H1 (cell line): ENCODE results near the gene CSRP1. TPM values are rescaled to one million over a fixed set of nuclear protein-coding genes. Genes with fewer than 3 reads are reported as not detected.
"Not testable (repeated sequence)": the region's sequence is repeated elsewhere in the genome, so short reads cannot be mapped to it uniquely, and the experiment has no call there.

Experiments used
- CTCF ChIA-PET: fragments of 300-600 bp; sonication (Branson Sonifier 250); formaldehyde crosslinking; loops from one replicate; lab custom pipeline; 2021; ENCODE audit not compliant: partially characterized antibody; lab: Charles Lee
- POLR2A ChIA-PET: fragments of 300-600 bp; sonication (Branson Sonifier 250); formaldehyde crosslinking; loops from one replicate; lab custom pipeline; 2021; ENCODE audit warnings: inconsistent platforms; ENCODE audit not compliant: partially characterized antibody; lab: Charles Lee
- DNase-seq, 2 experiments: peaks; one replicate each; pipeline versions ENCODE4 v3.0.0 to v3.0.0-alpha.2; 2010 to 2022; ENCODE audit warnings: low spot score in 2 of 2, low read depth in 1 of 2, mixed read lengths in 1 of 2
- FAIRE-seq: peaks from 2 replicates; lab custom pipeline; 2011; peaks lifted over from hg19 to GRCh38; lab: Jason Lieb, UNC
- H2AFZ ChIP-seq: 2 replicates; pipeline ENCODE4 v1.8.1; 2012; ENCODE audit warnings: low read length, inconsistent platforms
- H2AK5ac ChIP-seq: 2 replicates; pipeline ENCODE4 v1.6.1; 2013; ENCODE audit warnings: low read depth, low read length
- H2BK120ac ChIP-seq: replicated peaks from 2 replicates; pipeline ENCODE3; 2013; ENCODE audit warnings: low read depth, low read length, inconsistent platforms
- H2BK12ac ChIP-seq: 2 replicates; pipeline ENCODE4 v1.6.1; 2013; ENCODE audit warnings: low read depth, low read length
- H2BK15ac ChIP-seq: 2 replicates; pipeline ENCODE4 v1.6.1; 2013; ENCODE audit warnings: low read length
- H2BK20ac ChIP-seq: 2 replicates; pipeline ENCODE4 v1.6.1; 2013; ENCODE audit warnings: low read length
- H2BK5ac ChIP-seq: 2 replicates; pipeline ENCODE4 v1.6.1; 2013; ENCODE audit warnings: low read depth, low read length
- H3K14ac ChIP-seq: 2 replicates; pipeline ENCODE4 v1.6.1; 2013; ENCODE audit warnings: inconsistent platforms; ENCODE audit not compliant: insufficient read length
- H3K18ac ChIP-seq: 2 replicates; pipeline ENCODE4 v1.6.1; 2013; ENCODE audit warnings: low read length; ENCODE audit errors: extremely low read depth
- H3K23ac ChIP-seq: 2 replicates; pipeline ENCODE4 v1.6.1; 2013; ENCODE audit warnings: inconsistent platforms; ENCODE audit not compliant: insufficient read length
- H3K23me2 ChIP-seq: 2 replicates; pipeline ENCODE4 v1.6.1; 2013; ENCODE audit warnings: low read depth, low read length
- H3K27ac ChIP-seq: 2 replicates; pipeline ENCODE4 v1.6.1; 2011; ENCODE audit warnings: low read depth, low read length, inconsistent platforms
- H3K27me3 ChIP-seq, 4 experiments: replicated peaks in 1 of 4; 1 replicate in 1 of 4; 2 replicates in 3 of 4; pipeline versions ENCODE4 v1.6.1 to v1.8.1; 2011 to 2013; ENCODE audit warnings: low read length in 3 of 4, mild to moderate bottlenecking in 3 of 4, inconsistent platforms in 2 of 4, mixed read lengths in 2 of 4, moderate library complexity in 1 of 4; ENCODE audit not compliant: control insufficient read depth in 3 of 4, insufficient read depth in 3 of 4; ENCODE audit errors: extremely low read depth in 1 of 4
- H3K36me3 ChIP-seq, 4 experiments: 2 replicates each; pipeline versions ENCODE4 v1.6.1 to v1.8.1; 2011 to 2013; ENCODE audit warnings: mild to moderate bottlenecking in 4 of 4, low read length in 3 of 4, moderate library complexity in 2 of 4, control low read depth in 1 of 4, inconsistent platforms in 1 of 4; ENCODE audit not compliant: insufficient read depth in 4 of 4, control insufficient read depth in 2 of 4
- H3K4ac ChIP-seq: replicated peaks from 2 replicates; pipeline ENCODE3; 2013; ENCODE audit warnings: low read length, low read depth, mixed read lengths, inconsistent platforms; ENCODE audit not compliant: insufficient read length
- H3K4me1 ChIP-seq, 4 experiments: replicated peaks in 1 of 4; 1 replicate in 1 of 4; 2 replicates in 3 of 4; pipeline versions ENCODE4 v1.6.1 to v1.8.1; 2011 to 2013; ENCODE audit warnings: low read length in 3 of 4, inconsistent platforms in 2 of 4, mixed read lengths in 1 of 4; ENCODE audit not compliant: insufficient read depth in 4 of 4, control insufficient read depth in 3 of 4
- H3K4me2 ChIP-seq, 2 experiments: 2 replicates each; pipeline versions ENCODE4 v1.6.1 to v1.8.1; 2011 to 2013; ENCODE audit warnings: low read depth in 2 of 2, low read length in 2 of 2, control low read depth in 1 of 2, inconsistent platforms in 1 of 2, mild to moderate bottlenecking in 1 of 2; ENCODE audit not compliant: insufficient read depth in 1 of 2
- H3K4me3 ChIP-seq, 4 experiments: fragments of 200-600, 300-600 bp in 1 of 4; sonication (generic), shearing (Covaris generic), sonication (Bioruptor Twin) in 1 of 4; 2 replicates each; pipeline versions ENCODE4 v1.5.1 to v1.8.1; 2011 to 2016; ENCODE audit warnings: low read length in 4 of 4, low read depth in 3 of 4, control low read depth in 2 of 4, inconsistent platforms in 2 of 4, mild to moderate bottlenecking in 2 of 4, mixed read lengths in 1 of 4, moderate library complexity in 1 of 4; ENCODE audit not compliant: insufficient read depth in 2 of 4; ENCODE audit errors: extremely low read depth in 1 of 4
- H3K56ac ChIP-seq: replicated peaks from 2 replicates; pipeline ENCODE3; 2013; ENCODE audit warnings: low read depth, mild to moderate bottlenecking, mixed read lengths, low read length, inconsistent platforms; ENCODE audit not compliant: insufficient read length
- H3K79me1 ChIP-seq: 2 replicates; pipeline ENCODE4 v1.6.1; 2013; ENCODE audit warnings: low read depth, low read length, control low read depth
- H3K79me2 ChIP-seq, 2 experiments: 2 replicates each; pipeline versions ENCODE4 v1.6.1 to v1.8.1; 2012 to 2013; ENCODE audit warnings: low read length in 2 of 2, mild to moderate bottlenecking in 2 of 2, inconsistent platforms in 1 of 2; ENCODE audit not compliant: insufficient read depth in 2 of 2, control insufficient read depth in 1 of 2
- H3K9ac ChIP-seq, 4 experiments: replicated peaks in 1 of 4; 1 replicate in 1 of 4; 2 replicates in 3 of 4; pipeline versions ENCODE4 v1.6.1 to v1.8.1; 2011 to 2013; ENCODE audit warnings: low read depth in 3 of 4, low read length in 3 of 4, control low read depth in 2 of 4, mild to moderate bottlenecking in 2 of 4, moderate library complexity in 2 of 4, inconsistent platforms in 1 of 4; ENCODE audit errors: extremely low read depth in 1 of 4
- H3K9me3 ChIP-seq, 2 experiments: 2 replicates each; pipeline versions ENCODE4 v1.6.1 to v1.8.1; 2012 to 2013; ENCODE audit warnings: mild to moderate bottlenecking in 2 of 2, moderate library complexity in 2 of 2, control low read depth in 1 of 2, inconsistent platforms in 1 of 2, low read depth in 1 of 2, low read length in 1 of 2, mixed read lengths in 1 of 2; ENCODE audit not compliant: insufficient read depth in 2 of 2
- H4K20me1 ChIP-seq, 2 experiments: replicated peaks in 1 of 2; 2 replicates each; pipeline versions ENCODE3 to v1.8.1; 2011 to 2013; ENCODE audit warnings: inconsistent platforms in 2 of 2, low read length in 2 of 2, mild to moderate bottlenecking in 1 of 2; ENCODE audit not compliant: insufficient read depth in 2 of 2, control insufficient read depth in 1 of 2
- H4K5ac ChIP-seq: 2 replicates; pipeline ENCODE4 v1.6.1; 2013; ENCODE audit warnings: low read length, low read depth, mixed read lengths, inconsistent platforms; ENCODE audit not compliant: insufficient read length
- H4K8ac ChIP-seq: 2 replicates; pipeline ENCODE4 v1.8.0; 2013; ENCODE audit warnings: mild to moderate bottlenecking, moderate library complexity, low read length, inconsistent platforms; ENCODE audit not compliant: insufficient read depth; ENCODE audit errors: extremely low read depth
- H4K91ac ChIP-seq: replicated peaks from 2 replicates; pipeline ENCODE3; 2013; ENCODE audit warnings: low read length, mixed read lengths, inconsistent platforms; ENCODE audit not compliant: insufficient read length
- CBX5 ChIP-seq: fragments of 300-800, 300-1000 bp; sonication (generic); IDR thresholded peaks from 2 replicates; pipeline ENCODE4 v1.7.1; 2016; ENCODE audit warnings: antibody characterized with exemption, low read length, low read depth
- CHD1 ChIP-seq: IDR thresholded peaks from 2 replicates; pipeline ENCODE4 v1.6.1; 2012; ENCODE audit warnings: low read depth, low read length, improper control_type of control experiment
- GABPA ChIP-seq: IDR thresholded peaks from 2 replicates; pipeline ENCODE4 v1.6.1; 2011; ENCODE audit warnings: mild to moderate bottlenecking, low read length, moderate library complexity, borderline replicate concordance; ENCODE audit not compliant: insufficient read depth
- PHF8 ChIP-seq: fragments of 200-600 bp; sonication (generic); conservative IDR thresholded peaks from 2 replicates; pipeline ENCODE4 v1.7.1; 2012; ENCODE audit warnings: low read depth, mild to moderate bottlenecking, inconsistent platforms, low read length, moderate library complexity
- WGBS, 2 experiments: shearing (Covaris generic) in 1 of 2; methylation state at CpG; one replicate each; pipeline versions ENCODE4 v1.1.6 to v1.1.7; 2013 to 2015; ENCODE audit warnings: low lambda C conversion rate in 2 of 2, mixed read lengths in 2 of 2, inconsistent platforms in 1 of 2, low coverage in 1 of 2, missing lambda C conversion rate in 1 of 2; ENCODE audit not compliant: insufficient replicate concordance in 2 of 2, insufficient coverage in 1 of 2, insufficient read length in 1 of 2; ENCODE audit errors: extremely low coverage in 1 of 2, missing lambda C conversion rate in 1 of 2; 5-methylcytosine and 5-hydroxymethylcytosine counted together
- polyA plus RNA-seq, 7 experiments: library from polyadenylated mRNA; depleted of rRNA in 3 of 7; stranded (reverse) in 5 of 7; unstranded in 2 of 7; fragments of >200 nt in 5 of 7; fragments of 200-250 nt in 2 of 7; gene quantifications; 1 replicate in 5 of 7; 2 replicates in 1 of 7; 4 replicates in 1 of 7; pipeline versions ENCODE4 v1.2.1 to v1.2.3, GENCODE V29; 2011 to 2013; ENCODE audit warnings: missing spikeins in 2 of 7, mixed read lengths in 2 of 7
- total RNA-seq: library from RNA; stranded (reverse); fragmentation: NEBNext Ultra II Directional; extraction: Animal tissue kit (Norgen Biotek cat#: 25700); gene quantifications from 2 replicates; pipeline ENCODE4 v1.2.1, GENCODE V29; 2021

CSRP1 gene
- total and polyA plus RNA-seq, 2 of the 8 experiments (the other 6 are each of a cell fraction or from before 2014, with no cell fraction given): 14.2 to 22.3 TPM

DNA sequence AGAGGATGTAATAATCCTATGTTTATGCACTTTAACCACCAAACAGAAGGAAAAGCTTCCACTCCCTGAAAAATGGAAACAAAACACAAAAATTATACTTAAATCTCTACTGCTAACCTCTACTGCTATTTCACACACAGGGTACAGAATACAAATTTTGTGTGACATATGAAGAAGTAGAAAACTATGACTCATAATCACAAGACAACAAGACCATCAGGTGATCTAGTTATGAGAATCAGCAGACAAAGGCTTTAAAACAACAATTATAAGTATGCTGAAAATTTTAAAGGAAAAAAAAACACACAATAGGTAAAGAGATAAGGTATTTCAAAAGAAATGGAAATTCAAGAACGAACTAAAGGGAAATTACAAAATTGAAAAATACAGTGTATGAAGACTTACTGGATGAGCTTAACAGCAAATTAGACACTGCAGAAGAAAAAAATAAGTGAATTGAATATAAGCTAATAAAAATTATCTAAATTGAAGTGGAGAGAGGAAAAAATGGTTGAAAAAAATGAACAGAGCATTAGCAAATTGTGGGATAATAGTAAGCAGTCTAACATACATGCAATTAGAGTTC lies 18.4 kb upstream of the CSRP1 start (continued):
- TF ChIP-seq GABPA (no peak), CHD1 (no peak), PHF8 (no peak), CBX5 (no peak)

DNA sequence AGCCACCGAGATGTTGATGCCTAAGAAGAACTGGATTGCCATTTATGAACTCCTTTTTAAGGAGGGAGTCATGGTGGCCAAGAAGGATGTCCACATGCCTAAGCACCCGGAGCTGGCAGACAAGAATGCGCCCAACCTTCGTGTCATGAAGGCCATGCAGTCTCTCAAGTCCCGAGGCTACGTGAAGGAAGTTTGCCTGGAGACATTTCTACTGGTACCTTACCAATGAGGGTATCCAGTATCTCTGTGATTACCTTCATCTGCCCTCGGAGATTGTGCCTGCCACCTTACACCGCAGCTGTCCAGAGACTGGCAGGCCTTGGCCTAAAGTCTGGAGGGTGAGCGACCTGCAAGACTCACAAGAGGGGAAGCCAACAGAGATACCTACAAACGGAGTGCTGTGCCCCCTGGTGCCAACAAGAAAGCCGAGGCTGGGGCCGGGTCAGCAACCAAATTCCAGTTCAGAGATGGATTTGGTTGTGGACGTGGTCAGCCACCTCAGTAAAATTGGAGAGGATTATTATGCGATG lies 13.2 kb upstream of the CSRP1 start:
- not testable (repeated sequence) for H3K27ac ChIP-seq, H3K23me2 ChIP-seq, H3K4me3 ChIP-seq, H3K4ac ChIP-seq, H3K9me3 ChIP-seq, H3K4me1 ChIP-seq, H2BK20ac ChIP-seq, FAIRE-seq, H4K5ac ChIP-seq, H4K8ac ChIP-seq, H3K56ac ChIP-seq, H3K36me3 ChIP-seq, H4K20me1 ChIP-seq, DNase-seq, H3K79me2 ChIP-seq, H3K9ac ChIP-seq, H3K23ac ChIP-seq, H3K14ac ChIP-seq, H3K79me1 ChIP-seq, H3K27me3 ChIP-seq, H4K91ac ChIP-seq, H2BK12ac ChIP-seq, H2BK5ac ChIP-seq, H2BK120ac ChIP-seq, H2AK5ac ChIP-seq, H3K18ac ChIP-seq, H2BK15ac ChIP-seq, H3K4me2 ChIP-seq, H2AFZ ChIP-seq
- ChIA-PET CTCF (interaction anchor here (3.3 to 43.8 kb wide), 3 partner anchors 11 to 36 kb away, joined by 29 to 929 read pairs (median 445); partner anchors contain the start of gene CSRP1), POLR2A (interaction anchor here (1.2 kb wide), 1 partner anchor 38 kb away, joined by 3 read pairs; no protein-coding TSS in a partner anchor)
- WGBS, 2 experiments: 78% methylated on average over 14 of the region's 14 CpGs; no CpG with 5 or more reads in 1 of the 2 experiments
